GM18520 (cell line): Measurements from ENCODE around the gene STX11.
"Not testable (repeated sequence)": the region's sequence is repeated elsewhere in the genome, so short reads cannot be mapped to it uniquely, and the experiment has no call there.

Source experiments
- ATAC-seq: cut with Tn5 transposase; IDR thresholded peaks from one replicate; pipeline ENCODE4 v1.9.1; 2021; ENCODE audit not compliant: unreplicated experiment

STX11 gene

DNA sequence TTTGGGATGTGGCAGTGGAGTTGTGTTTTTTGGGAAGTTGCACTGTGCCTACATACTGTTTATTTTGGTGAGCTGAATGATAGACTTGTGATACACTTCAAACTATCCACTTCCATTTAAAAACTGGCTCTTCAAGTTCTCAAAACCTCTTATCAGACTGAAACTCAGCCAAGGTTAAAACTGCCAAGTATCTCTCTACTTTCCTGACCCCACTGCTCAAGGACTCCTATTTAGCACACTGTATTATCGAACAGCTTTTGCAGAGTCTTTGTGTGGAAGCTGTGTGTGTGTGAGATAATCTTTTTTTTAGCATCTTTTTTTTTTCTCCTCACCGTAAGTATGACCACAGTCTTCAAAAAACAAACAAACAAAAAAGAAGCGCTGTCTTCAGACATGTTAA, 21.1 kb downstream of the STX11 start:
- ATAC-seq, result no peak

DNA sequence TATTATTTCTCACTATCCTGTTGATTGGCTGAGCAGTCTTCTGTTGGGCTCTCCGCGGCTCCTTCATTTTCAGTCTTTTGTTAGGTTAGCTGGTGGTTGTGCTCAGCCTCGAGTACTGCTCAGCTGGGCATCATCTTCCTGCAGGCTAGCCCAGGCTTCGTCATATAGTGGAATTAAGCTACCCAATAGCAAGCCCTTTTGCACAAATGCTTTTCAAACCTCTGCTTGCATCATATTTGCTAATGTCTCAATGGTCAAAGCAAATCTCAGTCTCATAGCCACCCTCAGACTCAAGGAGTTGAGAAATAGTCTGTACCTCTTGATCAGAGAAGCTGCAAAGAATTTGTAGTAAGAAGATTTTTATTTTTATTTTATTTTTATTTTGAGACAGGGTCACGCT, 23.7 kb downstream of the STX11 start:
- no peak for ATAC-seq

DNA sequence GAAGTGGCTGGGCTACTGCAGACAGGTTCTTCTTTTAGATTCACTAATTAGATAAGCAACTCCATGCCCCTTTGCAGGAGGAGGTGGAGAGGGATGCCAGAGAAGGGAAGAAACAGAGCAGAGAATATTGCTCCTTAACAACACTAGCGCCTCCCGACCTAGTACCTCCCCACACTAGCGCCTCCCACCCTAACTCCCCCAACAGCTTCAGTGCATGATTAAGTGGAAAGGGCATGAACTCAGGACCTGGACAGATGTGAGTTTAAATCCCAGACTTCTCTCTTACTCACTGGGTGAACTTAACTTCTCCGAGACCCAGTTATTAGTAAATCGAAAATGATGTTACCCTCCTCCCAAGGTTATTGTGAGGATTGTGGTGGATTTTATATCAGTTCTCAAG, 25.7 kb downstream of the STX11 start:
- ATAC-seq, result no peak

DNA sequence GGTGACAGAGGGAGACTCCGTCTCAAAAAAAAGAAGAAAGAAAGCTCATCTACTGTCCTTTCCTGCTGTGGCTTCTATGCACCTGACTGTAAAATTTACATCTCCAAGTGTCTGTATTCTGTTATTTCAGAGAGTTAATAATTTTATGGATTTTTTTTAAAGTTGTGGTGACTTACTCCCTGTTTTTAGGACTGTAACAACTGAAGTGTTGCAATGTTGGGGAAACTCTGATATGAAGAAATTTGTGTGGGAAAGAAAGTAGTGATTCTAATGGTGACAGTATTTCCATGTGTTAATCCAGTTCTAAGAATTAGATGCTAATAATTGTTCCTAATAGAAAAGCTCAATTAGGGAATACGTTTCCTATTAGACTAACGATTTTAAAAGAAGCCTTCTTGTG, 27.4 kb downstream of the STX11 start:
- no peak for ATAC-seq

DNA sequence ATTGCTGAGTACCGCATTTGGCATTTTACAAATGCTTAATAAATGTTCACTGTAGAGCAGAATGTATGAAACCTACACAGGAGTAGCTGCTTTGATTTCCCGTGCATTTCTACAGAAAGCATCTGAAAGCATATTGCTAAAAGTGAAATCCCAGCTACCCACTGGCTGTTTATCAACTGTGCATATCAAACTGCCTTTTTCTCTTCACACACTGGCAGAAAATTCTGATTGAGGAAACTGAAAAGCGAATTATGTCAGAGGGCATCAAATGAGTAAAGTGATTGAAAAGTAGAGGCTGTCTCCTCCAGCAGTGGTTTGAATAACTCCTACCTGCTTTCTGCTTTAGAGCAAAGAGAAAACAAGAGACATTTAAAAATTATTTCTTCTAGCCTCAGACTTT, 28.0 kb downstream of the STX11 start:
- no peak for ATAC-seq

DNA sequence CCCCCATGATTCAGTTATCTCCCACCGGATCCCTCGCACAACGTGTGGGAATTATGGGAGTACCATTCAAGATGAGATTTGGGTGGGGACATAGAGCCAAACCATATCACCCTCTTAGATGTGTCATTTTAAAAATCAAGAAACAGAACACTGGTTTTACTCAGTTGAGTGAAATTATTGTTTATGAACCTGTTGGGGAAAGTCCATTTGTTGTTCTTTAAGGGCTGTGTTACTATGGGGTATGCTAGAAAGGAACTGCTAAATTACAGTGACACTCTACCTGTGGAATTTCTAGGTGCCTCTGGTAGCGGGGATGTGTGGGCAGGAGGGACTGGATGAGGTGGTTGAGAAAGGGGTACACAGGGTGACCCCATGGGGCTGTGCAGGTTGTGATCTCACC, 28.9 kb downstream of the STX11 start:
- no peak for ATAC-seq

DNA sequence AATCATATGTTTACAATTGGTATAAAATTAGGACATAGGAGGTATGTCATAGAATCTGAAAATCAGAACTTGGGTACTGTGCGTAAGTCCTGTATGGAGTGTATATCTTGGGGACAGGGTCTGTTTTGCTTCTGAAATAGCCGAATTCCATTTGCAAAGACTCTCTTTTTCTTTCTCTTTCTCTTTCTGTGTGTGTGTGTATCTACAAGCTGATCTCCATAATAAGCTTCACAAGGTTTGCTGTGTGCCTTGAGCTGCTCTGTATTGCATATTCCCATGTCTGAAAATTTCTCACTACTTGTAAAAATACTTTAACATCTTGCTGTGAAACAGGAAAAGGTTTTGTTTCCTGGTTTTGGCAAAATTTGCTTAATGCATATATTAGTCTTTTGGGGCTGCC, 29.5 kb downstream of the STX11 start:
- no peak for ATAC-seq

DNA sequence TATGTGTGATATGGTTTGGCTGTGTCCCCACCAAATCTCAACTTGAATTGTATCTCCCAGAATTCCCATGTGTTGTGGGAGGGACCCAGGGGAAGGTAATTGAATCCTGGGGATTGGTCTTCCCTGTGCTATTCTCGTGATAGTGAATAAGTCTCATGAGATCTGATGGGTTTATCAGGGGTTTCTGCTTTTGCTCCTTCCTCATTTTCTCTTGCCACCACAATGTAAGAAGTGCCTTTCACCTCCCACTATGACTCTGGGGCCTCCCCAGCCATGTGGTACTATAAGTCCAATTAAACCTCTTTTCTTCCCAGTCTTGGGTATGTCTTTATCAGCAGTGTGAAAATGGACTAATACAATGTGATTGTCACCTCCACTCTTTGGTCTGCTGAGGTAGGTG, 30.0 kb downstream of the STX11 start:
- peak; percentile 49 for ATAC-seq

DNA sequence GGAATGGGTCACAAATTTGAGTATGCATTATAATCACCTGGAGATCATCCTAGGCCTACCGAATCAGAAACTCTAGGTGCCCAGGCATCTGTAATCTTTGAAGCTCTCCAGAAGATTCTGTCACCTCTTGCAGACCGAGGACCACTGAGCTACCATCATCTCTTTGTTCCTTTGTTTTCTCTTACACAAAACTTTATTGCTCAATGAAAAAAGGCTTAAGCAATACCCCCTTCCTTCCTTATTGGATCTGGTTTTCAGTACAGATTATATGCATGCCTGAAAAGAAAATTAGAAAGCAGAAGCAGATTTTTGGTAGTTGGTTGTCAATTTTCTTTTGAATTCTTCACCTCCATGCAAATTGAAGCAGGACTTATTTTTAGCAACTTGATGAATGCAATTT, 31.3 kb downstream of the STX11 start:
- ATAC-seq, result no peak

DNA sequence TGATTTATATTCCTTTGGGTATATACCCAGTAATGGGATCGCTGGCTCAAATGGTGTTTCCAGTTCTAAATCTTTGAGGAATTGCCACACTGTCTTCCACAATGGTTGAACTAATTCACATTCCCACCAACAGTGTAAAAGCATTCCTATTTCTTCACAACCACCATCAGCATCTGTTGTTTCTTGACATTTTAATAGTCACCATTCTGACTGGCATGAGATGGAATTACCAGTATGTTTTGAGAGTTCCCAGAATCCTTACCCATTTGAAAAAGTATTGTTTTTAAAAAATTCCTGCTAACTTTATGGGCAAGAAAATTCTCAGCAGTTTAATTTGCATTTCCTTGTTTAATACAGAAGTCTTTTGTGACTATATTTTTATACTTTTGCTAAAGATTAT, 33.9 kb downstream of the STX11 start:
- ATAC-seq, result not testable (repeated sequence)

DNA sequence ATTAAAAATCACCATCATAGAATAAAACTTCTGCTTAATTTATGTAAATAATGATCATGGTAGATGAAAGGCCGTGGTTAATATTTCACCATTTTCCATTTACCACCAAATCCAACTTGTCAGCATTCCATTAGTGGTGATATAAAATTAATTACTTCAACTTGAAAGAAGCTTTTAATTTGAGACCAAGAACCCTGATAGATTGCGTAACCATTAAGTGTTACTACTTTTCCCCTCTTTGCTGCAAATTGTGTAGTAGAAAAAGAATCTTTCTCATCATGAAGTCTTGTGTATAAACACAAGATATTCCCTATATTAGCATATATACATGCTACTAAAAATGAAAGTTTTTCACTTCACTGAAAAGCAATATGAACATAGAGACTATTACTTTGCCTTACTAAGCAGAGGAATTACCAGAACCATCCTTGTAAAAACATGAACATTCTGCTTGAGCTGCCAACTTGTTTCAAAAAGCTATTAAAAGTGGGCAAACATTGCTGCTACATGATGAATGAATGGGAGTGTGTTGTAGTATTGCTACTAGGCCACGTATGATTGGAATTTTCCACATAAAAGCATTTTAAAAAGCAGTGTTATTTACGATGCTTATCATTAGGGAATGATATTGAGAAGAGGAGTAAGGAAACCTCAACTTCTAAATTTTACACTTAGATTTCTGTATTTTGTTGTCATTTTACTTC, 35.0 kb downstream of the STX11 start:
- ATAC-seq, result no peak

DNA sequence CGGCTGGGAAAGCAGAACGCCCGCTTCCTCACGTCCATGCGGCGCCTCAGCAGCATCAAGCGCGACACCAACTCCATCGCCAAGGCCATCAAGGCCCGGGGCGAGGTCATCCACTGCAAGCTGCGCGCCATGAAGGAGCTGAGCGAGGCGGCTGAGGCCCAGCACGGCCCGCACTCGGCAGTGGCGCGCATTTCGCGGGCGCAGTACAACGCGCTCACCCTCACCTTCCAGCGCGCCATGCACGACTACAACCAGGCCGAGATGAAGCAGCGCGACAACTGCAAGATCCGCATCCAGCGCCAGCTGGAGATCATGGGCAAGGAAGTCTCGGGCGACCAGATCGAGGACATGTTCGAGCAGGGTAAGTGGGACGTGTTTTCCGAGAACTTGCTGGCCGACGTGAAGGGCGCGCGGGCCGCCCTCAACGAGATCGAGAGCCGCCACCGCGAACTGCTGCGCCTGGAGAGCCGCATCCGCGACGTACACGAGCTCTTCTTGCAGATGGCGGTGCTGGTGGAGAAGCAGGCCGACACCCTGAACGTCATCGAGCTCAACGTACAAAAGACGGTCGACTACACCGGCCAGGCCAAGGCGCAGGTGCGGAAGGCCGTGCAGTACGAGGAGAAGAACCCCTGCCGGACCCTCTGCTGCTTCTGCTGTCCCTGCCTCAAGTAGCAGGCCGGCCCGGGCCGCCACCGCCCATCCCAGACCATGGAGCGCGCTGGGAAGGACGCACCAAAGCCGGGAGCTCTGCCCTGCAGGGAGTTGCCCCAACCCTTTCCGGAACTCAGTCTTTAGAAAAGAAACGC, 36.7 kb downstream of the STX11 start:
- ATAC-seq, result no peak

DNA sequence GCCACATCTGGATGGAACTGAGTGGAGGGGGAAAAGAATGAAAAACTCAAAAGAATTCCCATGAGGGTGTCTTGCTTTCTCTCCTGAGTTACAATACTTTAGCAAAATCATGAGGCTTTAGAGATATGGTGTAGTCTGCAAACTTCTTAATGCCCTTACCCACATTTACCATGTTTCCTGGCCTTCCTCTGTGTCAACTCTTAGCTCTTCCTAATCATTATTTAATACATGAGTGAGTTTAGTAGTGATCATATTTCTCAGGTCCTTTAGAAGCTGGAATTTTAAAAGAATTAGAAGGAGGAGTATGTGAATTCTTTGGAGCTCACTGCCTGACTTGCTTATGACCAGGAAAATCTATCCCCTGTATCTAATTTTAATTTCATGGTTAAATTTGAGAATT, 39.0 kb downstream of the STX11 start:
- ATAC-seq, result no peak

DNA sequence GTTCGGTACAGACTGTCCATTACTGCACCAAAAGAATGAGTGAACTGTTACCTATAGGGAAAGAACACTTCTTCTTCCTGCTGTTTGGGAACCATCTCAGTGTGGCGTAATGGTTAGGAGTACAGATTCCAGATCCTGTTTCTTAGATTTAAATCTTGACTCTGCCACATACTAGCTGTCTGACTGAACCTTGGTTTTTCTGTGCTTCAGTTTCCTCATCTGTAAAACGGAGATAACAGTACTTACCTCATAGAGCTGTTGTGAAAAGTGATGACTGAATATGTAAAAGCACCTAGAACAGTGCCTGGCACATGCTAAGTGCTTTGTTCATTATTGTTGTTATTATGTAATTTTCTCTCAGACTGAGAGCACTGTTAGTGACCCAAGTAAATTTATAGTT, 39.8 kb downstream of the STX11 start:
- ATAC-seq, result no peak

DNA sequence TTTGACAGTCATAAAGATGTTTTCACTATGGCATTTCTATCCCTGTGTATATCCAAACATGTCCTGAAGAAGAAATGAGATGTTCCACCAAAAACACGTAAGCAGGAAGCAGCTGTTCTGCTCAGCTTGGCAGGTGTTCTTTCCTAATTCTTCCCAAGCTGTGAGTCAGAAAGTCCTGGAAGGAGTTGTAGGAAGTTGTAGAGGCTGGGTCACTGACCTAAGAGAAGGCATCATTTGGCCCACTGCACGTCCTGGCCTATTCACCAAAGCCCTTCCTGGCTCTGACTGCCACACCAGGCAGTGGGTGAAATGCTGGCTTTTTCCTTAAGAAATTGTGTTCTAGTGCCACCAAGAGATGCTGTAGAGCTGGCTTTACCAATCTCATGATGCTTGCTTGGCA, 40.3 kb downstream of the STX11 start:
- ATAC-seq, result no peak

DNA sequence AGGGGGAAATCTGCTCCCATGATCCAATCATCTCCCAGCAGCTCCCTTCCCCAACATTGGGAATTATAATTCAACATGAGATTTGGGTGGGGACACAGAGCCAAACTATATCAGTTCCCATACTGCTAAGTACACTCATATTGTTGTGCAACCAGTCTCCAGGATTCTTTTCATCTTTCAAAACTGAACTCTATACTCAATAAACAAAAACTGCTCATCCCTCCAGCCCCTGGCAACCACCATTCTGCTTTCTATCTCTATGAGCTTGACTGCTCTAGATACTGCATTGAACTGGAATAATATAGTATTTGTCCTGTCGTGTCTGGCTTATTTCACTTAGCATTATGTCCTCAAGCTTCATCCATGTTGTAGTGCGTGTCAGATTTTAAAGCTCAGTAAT, 42.9 kb downstream of the STX11 start:
- no peak for ATAC-seq

DNA sequence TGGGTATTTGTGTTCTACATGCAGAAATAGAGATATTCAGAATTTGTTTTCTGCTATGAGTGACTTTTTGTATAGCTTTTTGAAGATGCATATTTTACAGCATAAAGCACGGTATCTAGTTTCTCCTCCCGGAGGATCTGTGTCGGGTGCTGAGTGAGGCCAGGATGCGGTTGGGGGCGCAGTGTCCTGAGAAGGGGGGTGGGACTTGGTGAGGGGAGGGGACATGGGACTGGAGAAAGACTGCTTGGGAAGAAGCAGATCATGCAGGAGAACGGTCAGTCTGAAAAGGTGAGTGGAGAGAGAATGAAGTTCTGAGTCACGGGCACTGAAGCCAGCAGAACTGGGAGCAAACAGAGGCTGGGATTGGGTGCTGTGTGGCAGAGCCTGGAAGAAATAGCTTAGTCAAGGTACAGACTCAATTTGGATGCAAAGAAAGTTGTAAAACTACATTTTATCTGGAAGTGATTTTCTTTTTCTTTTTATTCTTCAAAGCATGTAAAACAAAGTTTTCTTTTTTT, 44.0 kb downstream of the STX11 start:
- no peak for ATAC-seq

DNA sequence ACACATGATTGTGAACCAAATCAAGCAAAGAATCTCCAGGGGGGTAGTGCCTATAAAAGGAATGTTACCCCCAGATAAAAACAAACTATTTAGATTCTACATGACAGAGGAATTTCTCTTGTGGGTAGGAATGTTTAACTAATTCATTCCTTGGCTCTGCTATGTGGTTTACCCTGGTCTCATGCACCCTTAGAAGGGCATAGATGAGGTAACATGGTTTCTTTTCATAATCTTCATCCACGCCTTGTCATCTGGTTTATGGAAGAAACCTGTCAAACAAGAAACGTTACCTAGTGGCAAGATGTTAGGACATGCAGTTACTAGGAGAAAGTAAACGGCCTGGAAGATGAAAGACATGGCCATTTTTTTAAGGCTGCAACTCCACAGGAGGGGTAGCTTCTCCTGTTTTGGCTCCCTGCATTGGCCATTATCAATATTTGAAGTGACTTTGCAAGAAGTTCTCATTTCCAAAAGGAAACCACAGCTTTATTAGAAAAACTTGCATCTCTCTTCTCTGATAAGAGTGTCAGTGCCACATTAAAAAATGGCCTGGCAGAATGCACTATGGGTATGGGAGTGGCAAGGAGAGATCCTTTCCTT, 45.5 kb downstream of the STX11 start:
- ATAC-seq, result no peak

DNA sequence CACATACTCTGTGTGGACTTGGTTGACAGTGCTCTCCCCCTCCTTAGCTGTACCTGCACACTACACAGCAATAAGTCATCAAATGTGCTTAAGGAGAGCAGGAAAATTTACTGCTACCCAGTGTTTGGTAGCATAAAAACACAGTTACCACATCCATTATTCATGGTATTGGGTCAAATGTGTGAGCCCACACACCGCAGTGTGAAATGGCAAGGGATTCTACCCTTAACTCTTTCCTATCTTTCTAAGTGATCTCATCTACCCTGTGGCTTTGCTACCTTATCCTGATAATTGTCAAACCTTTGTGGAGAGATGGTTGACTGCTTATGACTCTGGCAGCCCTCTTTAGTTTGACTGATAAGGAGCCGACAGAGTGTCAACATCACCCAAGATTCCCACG, 47.6 kb downstream of the STX11 start:
- ATAC-seq, result no peak

DNA sequence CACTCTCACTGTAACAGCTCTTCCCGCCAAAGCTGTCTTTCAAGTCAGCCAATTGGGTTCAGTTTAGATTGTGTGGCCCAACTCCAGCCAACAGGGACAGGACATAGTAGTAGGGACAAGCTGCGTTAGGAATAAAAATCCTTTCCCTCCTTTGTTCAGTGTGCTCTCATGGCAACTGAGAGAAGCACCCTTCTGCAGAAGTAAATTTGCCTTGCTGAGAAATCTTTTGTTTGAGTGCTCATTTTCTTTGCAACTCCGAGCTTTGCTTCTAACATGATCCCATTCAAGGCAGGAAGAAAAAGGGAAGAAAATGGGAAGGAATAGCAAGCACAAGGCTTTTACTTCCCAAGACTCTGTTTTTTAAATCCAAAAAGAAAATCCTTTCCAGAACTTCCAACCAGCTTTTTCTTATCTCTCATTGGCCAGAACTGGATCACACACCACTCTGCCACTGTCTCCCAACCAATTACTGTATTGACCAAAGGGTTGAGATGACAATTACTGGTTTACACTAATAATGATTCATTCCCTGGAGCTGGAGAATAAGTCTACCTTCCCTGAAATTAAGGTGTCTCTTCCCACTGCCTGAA, 52.7 kb downstream of the STX11 start:
- no peak for ATAC-seq

DNA sequence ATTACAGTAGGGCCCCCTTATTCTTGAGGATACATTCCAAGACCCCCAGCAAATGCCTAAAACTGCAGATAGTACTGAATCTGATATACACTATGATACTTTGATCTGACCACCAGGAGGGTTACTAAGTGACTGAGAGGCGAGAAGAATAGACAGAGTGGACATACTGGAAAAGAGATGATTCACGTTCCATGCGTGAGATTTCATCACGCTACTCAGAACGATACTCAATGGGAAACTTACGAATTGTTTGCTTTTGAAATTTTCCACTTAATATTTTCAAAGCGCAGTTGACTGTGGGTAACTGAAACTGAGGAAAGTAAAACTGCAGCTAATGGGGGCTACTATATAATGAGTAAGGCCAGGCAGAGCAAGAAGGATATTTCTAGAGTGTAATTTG, 60.8 kb downstream of the STX11 start:
- ATAC-seq, result no peak

DNA sequence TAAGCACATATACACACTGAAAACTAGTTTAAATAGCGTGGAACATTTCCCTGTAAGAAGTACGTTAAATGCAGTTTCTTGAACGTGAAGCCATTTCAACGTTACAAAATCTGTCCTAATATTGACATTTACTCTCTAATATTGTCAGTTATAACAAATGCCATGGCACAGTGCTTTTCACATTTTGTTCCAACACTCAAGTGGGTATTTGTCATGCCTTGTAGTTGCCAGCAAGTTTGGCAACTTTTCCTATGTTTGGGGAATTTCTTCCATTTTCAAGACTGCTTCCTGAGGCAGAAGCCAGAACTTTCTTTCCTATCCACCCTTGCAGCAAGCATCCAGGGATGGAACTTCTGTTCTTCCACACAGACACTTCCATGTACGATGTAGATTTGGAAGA, 63.0 kb downstream of the STX11 start:
- ATAC-seq, result no peak
